Chondrocyte (in vitro differentiated cells): Measurements from ENCODE around the gene ZNF385C. TPM values are rescaled to one million over a fixed set of nuclear protein-coding genes. Genes with fewer than 3 reads are reported as not detected.
A peak's percentile ranks its signal among the peaks of the same experiment; 100 is the strongest.

Experiments
- DNase-seq: peaks from one replicate; pipeline ENCODE4 v3.0.0; 2021; ENCODE audit warnings: mixed read lengths, low spot score
- H3K27ac Mint-ChIP-seq: one replicate; pipeline ENCODE4 v1.8.0; 2021; ENCODE audit warnings: mild to moderate bottlenecking, moderate library complexity, mixed read lengths; ENCODE audit not compliant: unreplicated experiment
- H3K27me3 Mint-ChIP-seq: 2 replicates; pipeline ENCODE4 v1.8.0; 2021; ENCODE audit warnings: low read depth, mixed read lengths
- H3K36me3 Mint-ChIP-seq: 2 replicates; pipeline ENCODE4 v1.8.0; 2021; ENCODE audit warnings: low read depth, mixed read lengths
- H3K4me1 Mint-ChIP-seq: 2 replicates; pipeline ENCODE4 v1.8.0; 2021; ENCODE audit warnings: low read depth, mild to moderate bottlenecking, mixed read lengths
- H3K4me3 Mint-ChIP-seq: one replicate; pipeline ENCODE4 v1.8.0; 2021; ENCODE audit warnings: mild to moderate bottlenecking, moderate library complexity, mixed read lengths; ENCODE audit not compliant: unreplicated experiment
- H3K9me3 Mint-ChIP-seq: 2 replicates; pipeline ENCODE4 v1.8.0; 2021; ENCODE audit warnings: low read depth, mixed read lengths
- CTCF ChIP-seq: fragments of 200-600 bp; sonication (generic); IDR thresholded peaks from 2 replicates; pipeline ENCODE4 v1.5.0; 2021; ENCODE audit warnings: antibody characterized with exemption, mild to moderate bottlenecking, moderate library complexity
- total RNA-seq: library from RNA; stranded (reverse); gene quantifications from 3 replicates; pipeline ENCODE4 v1.2.1, GENCODE V29; 2021

Gene ZNF385C
- total RNA-seq, 1 donor from 2014 or later: 0.07 TPM

GRCh38 chr17:42120770-42121769 lies 22.8 kb upstream of the ZNF385C start, which contains the start of gene KAT2A:
TSS of gene KAT2A (minus strand) at chr17:42121367. CDS start at chr17:42121304, 63 bp downstream.
- peak within 1 kb of the TSS; percentile 65 for H3K27ac Mint-ChIP-seq
- no peaks in the 10 kb centered on the region for H3K9me3 Mint-ChIP-seq
- TF ChIP-seq CTCF: no peak
- H3K4me1 Mint-ChIP-seq: peaks cover 21% of the 10 kb centered on the region
- H3K36me3 Mint-ChIP-seq: peaks cover 7% of the 10 kb centered on the region
- H3K27me3 Mint-ChIP-seq: no peaks in the 10 kb centered on the region
- H3K4me3 Mint-ChIP-seq: peak within 1 kb of the TSS; percentile 56
- DNase-seq: no peak

GRCh38 chr17:42120161-42120769 lies 22.0 kb upstream of the ZNF385C start:
- H3K27ac Mint-ChIP-seq: no peak overlapping the region
- H3K4me3 Mint-ChIP-seq: peak overlapping the region; percentile 56
- H3K27me3 Mint-ChIP-seq: no peaks in the 10 kb centered on the region
- peaks cover 21% of the 10 kb centered on the region for H3K4me1 Mint-ChIP-seq
- peaks cover 9% of the 10 kb centered on the region for H3K36me3 Mint-ChIP-seq
- no peaks in the 10 kb centered on the region for H3K9me3 Mint-ChIP-seq
- no peak for TF ChIP-seq CTCF
- DNase-seq: no peak

- TF ChIP-seq CTCF: no peak
- H3K4me3 Mint-ChIP-seq: no peak overlapping the region
- H3K36me3 Mint-ChIP-seq: peaks cover 11% of the 10 kb centered on the region
- no peaks in the 10 kb centered on the region for H3K9me3 Mint-ChIP-seq
- H3K27ac Mint-ChIP-seq: no peak overlapping the region
- DNase-seq: no peak
- no peaks in the 10 kb centered on the region for H3K27me3 Mint-ChIP-seq
- peaks cover 21% of the 10 kb centered on the region for H3K4me1 Mint-ChIP-seq
Measured at GRCh38 chr17:42119301-42119700, 21.0 kb upstream of the ZNF385C start.

GRCh38 chr17:42118545-42118944 lies 20.3 kb upstream of the ZNF385C start:
- peak; percentile 69 for TF ChIP-seq CTCF
- H3K4me1 Mint-ChIP-seq: peaks cover 21% of the 10 kb centered on the region
- no peak overlapping the region for H3K27ac Mint-ChIP-seq
- H3K4me3 Mint-ChIP-seq: no peak overlapping the region
- no peaks in the 10 kb centered on the region for H3K27me3 Mint-ChIP-seq
- DNase-seq: no peak
- peaks cover 13% of the 10 kb centered on the region for H3K36me3 Mint-ChIP-seq
- H3K9me3 Mint-ChIP-seq: no peaks in the 10 kb centered on the region

- Mint-ChIP-seq H3K4me3 (no peak overlapping the region), H3K4me1 (peaks cover 21% of the 10 kb centered on the region), H3K36me3 (peaks cover 14% of the 10 kb centered on the region), H3K27me3 (no peaks in the 10 kb centered on the region), H3K27ac (no peak overlapping the region), H3K9me3 (no peaks in the 10 kb centered on the region)
- no peak for DNase-seq
- TF ChIP-seq CTCF: no peak
Measured at GRCh38 chr17:42118126-42118510, 19.8 kb upstream of the ZNF385C start.
